GM12873 (cell line): ENCODE measurements around the gene SLC34A3.

Source experiments
- TF ChIP-seq, protein P1 (sequence below): IDR thresholded peaks from 2 replicates; pipeline ENCODE4 v1.5.1; 2012; ENCODE audit warnings: low read depth, mild to moderate bottlenecking, moderate library complexity, low read length, control low read depth; ENCODE audit not compliant: insufficient read depth; ENCODE audit errors: missing control alignments

Gene SLC34A3

DNA sequence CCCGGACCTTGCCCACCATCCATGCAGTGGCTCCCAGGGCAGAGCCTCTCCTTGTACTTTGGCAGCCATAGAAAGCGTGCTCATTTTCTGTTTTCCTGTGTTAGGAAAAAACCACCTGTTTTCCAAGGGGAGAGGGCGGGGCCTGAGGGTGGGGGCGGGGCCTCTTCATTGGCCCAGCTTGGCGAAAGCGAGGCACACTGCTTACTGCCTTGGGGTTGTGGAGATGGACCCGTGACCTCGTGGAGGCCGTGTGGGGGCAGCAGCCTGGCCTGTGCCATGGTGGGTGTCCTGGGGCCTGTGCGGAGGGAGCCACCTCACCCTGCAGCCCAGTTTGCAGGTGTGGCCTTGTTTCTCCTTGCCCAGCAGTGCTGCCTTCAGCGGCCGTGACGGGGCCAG lies 42.4 kb downstream of the SLC34A3 start:
- TF ChIP-seq, protein P1, sequence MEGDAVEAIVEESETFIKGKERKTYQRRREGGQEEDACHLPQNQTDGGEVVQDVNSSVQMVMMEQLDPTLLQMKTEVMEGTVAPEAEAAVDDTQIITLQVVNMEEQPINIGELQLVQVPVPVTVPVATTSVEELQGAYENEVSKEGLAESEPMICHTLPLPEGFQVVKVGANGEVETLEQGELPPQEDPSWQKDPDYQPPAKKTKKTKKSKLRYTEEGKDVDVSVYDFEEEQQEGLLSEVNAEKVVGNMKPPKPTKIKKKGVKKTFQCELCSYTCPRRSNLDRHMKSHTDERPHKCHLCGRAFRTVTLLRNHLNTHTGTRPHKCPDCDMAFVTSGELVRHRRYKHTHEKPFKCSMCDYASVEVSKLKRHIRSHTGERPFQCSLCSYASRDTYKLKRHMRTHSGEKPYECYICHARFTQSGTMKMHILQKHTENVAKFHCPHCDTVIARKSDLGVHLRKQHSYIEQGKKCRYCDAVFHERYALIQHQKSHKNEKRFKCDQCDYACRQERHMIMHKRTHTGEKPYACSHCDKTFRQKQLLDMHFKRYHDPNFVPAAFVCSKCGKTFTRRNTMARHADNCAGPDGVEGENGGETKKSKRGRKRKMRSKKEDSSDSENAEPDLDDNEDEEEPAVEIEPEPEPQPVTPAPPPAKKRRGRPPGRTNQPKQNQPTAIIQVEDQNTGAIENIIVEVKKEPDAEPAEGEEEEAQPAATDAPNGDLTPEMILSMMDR, result no peak

DNA sequence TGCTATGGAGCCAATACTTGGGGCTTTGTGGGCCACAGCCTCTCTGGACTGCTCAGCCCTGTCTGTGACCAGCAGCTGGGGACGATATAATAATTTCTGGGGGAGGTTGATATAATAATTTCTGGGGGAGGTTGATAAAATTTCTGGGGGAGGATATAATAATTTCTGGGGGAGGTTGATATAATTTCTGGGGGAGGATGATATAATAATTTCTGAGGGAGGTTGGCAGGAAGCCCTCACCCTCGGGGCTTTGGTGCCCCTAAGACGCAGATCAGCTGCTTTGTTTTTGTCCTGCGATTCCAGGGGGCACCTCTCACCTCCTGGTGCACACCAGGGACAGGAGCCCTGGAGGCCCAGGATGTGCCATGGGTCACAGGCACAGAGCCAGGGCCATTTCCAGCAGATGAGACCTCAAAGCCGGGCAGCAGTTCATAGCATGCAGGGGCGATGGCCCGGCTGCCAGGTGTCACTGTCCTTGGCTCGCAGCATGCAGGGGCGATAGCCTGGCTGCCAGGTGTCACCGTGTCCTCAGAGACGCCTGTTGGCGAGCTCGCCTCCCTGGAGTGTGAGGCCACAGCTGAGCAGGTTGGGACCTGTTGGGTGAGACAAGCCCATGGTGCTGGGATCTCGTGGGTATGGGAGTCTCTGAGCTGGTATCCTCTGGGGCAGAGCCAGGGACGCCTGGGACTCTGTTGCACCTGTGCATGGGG lies 43.1 kb downstream of the SLC34A3 start:
- TF ChIP-seq, protein P1, result no peak

DNA sequence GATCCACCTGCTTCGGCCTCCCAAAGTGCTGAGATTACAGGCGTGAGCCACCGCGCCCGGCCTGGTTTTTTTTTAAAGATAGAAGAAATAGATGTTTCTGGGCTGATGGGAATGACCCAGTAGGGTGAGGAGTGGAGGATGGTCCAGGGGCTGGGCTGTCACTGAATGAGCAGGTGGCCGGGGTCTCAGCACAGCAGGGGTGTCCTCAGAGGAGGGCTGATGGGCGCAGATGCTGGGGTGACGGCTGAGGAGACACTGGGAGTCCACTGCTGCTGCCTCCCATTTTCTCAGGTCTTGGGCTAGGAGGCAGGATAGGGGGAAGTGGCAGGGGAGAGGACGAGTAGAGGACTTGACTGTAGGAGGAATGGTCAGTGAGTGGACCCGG lies 44.5 kb downstream of the SLC34A3 start:
- TF ChIP-seq, protein P1, result no peak

DNA sequence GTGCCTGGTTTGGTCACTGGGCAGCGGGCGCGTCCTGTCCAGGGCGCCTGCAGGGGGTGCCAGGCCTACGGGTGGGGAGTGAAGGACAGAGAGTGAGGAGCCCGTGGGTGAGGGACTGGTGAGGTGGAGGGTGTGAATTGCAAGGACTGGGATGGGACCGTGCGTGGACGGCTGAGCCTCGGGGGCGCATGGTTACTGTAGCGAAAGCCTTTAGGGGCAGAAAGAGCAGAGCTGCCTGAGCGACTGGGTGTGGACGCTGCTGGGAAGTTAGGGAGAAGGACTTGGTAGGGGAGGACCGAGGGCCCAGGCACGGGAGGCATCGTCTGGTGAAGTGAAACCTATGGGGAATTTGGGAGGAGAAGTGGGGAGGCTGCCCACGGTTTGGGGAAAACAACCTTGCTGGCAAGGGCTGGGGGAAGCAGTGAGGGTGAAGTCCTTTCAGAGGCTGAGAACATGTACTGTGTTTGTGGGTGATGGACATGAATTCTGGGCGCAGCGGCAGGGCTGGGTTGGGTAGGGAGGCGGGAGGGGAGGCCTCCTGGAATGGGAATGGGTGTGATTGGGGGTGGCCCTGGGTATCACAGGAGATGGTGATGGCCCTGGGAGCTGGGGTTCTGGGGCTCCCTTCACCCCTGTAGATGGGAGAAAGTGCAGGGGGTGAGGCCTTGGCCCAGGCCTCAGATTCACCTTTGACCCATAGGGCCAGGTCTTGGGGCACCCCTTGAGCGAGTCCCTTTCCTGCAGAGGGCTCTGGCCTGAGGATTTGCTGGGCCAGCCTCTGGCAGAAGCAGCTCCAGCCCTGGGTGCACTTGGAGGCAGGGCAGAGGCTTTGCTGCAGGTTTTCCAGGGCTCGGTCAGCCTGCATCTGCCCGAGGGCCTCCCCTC lies 45.1 kb downstream of the SLC34A3 start:
- TF ChIP-seq, protein P1, result no peak

DNA sequence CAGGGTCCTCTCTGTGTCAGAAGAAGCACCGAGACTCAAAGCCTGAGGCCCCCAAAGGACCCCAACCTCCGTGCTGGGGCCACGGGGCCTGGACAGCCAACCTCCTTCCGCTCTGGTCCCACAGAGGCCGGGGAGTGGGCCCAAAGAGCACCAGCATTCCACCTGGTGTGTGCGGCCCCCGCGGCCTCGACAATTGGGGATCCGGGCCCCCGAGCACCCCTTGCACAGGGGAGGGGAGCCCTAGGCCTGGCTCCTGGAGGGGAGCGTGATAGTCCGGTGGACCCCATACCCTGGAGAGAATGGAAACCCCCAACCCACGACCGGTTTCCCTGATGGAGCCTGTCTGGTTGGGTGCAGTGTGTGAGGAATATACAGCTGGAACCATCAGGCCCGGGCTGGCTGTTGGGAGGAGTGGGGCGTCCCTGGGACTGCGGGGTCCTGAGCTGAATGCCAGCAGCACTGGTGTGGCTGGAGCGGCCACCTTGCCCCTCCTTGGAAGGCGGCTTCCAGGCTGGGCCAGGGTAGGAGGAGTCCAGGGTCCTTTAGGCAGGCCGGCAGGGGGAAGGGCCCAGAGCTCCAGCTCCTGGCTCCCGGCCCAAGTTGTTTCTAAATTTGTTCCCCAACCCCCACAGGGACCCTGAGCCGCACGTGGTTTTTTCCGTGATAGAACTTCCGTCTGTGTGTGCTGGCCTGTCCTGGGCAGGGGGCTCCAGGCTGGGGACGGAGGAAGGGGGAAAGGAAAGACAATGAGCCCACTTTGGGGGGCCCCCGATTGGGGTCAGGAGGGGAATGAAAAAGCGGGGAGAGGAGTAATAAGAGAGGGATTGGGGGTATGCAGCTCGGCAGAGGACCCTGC lies 46.0 kb downstream of the SLC34A3 start:
- TF ChIP-seq, protein P1, result no peak

DNA sequence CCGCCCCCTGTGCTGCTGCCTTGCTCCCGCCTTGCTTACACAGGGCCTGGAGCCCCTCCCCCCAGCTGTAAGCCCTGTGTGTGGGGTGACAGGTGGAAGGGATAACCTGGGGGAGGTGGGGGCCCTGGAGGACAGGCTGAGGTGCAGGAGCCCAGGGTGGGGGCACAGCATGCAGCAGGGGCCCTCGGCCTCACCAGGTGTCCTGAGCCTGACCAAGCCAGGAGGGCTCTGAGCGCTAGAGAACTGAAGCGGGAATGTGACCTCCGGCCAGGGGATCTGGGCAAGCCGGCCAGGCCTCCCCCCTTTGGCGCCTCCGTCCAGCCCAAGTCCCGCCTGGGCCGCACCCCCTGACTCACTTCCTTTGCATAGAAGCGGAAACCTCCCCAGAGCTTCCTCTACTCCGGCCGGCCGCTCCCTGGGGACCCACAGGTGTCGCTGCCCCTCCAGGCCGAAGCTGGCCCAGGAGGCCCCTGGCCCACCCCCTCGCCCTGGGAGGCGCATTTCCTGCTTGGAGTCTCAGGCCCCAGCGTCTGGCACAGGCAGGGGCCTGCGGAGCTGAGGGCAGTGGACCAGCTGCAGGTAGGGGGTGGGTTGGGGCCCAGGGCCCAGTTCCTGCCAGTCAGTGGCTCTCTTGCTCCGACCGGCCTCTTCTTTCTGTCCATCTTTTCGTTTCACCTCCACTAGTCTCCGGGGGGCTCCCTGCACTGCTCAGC lies 46.8 kb downstream of the SLC34A3 start, which contains the start of gene TOR4A:
Gene TOR4A, plus strand, starts transcription at position 398 of the 713 bp plus-strand sequence. CDS start 964 bp downstream, outside the sequence.
- TF ChIP-seq, protein P1, result peak; percentile 33
